ENCODE results near the gene TBCD.
"Not testable (repeated sequence)": the region's sequence is repeated elsewhere in the genome, so short reads cannot be mapped to it uniquely, and the experiment has no call there.

Gene TBCD

GRCh38 chr17:82974136-82974952, 222.5 kb downstream of the TBCD start:
- no peak for DNase-seq (ENCODE audit: low read depth)

DNA sequence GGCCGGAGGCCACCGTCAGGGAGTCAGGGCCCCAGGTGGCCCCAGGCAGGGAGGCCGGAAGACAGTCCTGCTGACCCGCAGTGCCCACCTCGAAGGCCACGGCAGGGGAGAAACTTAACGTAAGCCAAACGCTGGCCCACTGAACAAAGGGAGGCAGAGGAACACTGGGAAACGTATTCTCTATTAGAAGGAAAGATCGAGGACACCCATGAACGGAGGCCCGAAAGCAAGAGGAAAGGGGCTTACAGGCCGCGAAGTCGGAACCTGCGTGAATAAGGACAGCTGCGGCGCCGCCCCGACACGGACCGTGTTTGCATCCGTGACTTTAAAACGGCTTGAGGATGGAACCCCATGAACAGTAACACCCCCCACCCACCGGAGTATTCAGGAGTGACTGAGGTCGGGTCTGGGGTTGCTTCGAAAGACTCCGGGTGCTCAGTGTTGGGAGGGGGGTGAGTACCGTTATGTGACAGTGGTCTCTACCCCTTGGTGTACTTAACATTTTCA, 225.2 kb downstream of the TBCD start:
- DNase-seq (ENCODE audit: low read depth) = no peak

DNA sequence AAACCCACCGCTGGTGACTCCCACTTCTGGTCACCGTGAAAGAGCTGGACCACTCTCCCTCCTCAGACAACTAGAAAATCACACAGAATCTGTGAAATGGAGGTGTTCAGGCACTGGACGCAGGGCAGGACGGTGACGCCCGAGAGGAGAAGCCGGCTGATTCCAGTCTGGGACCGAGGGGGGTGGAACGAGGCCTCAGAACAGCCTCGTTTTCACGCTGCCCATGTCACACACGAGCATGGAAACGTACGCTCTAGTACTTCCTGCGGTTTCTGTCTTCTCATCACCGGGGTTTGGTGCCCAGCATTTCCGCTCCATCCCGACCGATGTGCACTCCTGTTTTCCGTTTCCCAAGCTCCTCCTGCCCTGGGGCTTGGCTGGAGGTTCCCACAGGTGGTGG, 225.7 kb downstream of the TBCD start:
- DNase-seq (ENCODE audit: low read depth) = no peak

GRCh38 chr17:82978765-82979349, 227.0 kb downstream of the TBCD start:
- no peak for DNase-seq (ENCODE audit: low read depth)

DNA sequence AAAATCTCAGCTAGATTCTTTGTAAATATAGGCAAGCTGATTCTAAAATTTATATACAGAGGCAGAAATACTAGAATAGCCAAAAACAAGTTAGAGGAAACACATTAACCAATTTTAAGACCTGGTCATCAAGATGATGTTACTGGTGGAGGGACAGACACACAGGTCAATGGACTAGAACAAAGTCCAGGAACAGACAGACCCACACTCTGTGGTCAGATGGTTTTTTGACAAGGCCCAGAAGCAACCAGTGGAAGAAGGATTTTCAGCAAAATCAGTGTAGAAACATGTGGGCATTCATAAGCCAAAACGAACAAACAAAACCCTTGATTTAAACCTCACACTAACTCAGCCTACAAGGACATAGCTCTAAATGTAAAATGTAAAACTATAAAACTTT, 227.9 kb downstream of the TBCD start:
- DNase-seq (ENCODE audit: low read depth) = no peak

DNA sequence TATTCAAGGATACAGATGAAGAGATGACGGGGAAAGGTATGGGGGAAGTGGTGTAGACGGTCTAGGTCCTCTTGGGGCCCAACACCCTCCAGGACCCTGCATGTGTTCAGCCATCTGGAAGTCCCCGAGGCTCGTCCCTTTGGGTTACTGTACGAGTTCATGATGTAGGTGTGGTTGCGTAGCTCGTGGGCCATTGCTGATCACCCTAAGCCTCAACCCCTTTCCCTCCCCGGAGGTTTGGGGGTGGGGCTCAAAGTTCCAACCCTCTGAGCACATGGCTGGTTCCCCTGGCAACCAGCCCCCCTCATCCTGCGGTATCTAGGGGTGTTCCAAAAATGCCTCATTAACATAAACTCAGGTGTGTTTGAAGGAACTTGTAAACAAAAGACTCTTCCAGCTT, 228.8 kb downstream of the TBCD start:
- no peak for DNase-seq (ENCODE audit: low read depth)

DNA sequence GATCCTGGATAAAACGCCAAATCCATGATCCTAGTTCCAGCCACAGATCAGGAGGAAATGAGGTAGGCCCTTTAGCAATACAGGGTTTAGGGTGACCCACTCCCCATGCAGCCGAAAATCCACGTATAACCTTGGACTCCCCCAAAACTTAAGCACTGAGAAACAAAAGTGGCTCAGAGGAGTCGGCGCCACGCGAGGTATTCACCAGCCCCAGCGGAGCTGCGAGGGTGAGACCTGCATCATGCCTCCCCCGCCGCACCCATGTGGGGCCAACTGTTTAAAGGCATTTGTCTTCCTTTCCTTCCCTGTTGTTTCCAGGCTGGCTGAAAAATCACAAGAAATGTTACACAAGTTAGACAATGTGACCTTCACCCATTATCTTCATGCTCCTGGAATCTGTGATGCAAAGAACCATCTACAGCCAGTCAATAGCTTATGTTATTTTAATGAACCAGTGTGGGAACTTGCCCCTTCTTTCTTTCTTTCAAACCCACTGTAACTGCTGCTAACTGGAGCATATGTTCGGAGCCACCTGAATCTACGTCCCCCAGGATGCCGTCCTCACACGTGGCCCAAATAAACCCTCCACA, 229.4 kb downstream of the TBCD start:
- DNase-seq (ENCODE audit: low read depth) = no peak

DNA sequence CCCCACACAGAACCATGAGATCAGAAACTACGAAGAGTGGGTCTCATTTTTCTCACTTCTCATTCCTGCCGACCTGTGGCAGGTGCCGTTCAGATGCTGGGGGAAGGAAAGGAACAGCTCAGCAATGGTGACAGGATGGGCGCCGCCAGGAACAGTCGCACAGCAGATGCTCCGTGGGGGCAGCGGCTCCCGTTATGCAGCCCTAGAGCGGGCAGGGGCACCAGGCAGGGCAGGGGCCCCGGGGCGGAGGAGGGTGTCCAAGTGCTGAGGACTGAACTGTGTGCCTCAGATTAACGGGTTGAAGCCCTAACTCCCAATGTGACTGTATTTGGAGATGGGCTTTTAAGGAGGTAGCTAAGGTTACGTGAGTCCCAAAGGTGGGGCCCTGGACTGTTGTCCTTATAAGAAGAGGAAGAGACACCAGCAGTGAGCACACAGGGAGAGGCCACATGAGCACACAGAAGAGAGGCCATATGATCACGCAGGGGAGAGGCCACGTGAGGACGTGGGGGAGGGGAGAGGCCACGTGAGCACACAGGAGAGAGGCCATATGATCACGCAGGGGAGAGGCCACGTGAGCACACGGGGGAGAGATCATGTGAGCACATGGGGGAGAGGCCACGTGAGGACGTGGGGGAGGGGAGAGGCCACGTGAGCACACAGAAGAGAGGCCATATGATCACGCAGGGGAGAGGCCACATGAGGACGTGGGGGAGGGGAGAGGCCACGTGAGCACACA, 231.8 kb downstream of the TBCD start:
- no peak for DNase-seq (ENCODE audit: low read depth)

- not testable (repeated sequence) for DNase-seq (ENCODE audit: low read depth)
These were observed 232.4 kb downstream of the TBCD start for GRCh38 chr17:82984249-82984617.

DNA sequence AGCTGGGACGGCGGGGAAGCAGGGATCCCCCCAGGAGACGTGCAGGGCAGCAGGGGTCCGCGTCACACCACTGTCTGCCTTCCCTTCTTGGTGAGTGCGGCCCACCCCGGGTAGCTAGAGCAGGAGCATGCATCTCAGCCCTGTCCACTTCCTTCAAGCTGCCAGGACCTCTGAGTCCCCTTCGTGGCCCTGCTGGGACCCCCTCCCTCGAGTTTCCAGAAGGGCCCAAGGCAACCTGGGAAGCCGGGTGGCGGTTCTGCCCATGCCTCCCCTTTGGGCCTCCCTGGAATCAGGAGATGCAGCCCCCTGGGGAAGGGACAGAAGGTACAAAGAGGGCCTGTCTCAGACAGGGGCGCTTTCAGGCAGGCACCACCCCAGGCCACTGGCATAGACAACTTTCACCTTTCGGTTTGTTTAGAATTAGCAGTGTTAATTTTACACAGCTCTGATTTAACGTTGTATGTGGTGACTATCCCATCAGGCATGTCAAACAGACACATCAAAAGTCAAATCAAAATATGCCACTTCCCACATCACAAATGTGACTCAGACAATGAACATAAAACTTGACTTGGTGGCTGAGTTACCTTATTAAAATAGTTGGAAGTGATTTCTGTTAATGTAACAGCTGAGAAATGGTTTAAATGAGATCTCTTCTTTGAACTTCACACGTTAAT, 233.0 kb downstream of the TBCD start:
- DNase-seq (ENCODE audit: low read depth) = no peak

- no peak for DNase-seq (ENCODE audit: low read depth)
These were observed 233.6 kb downstream of the TBCD start for GRCh38 chr17:82985428-82985805.

- peak; percentile 15 for DNase-seq (ENCODE audit: low read depth)
These were observed 234.1 kb downstream of the TBCD start for GRCh38 chr17:82985973-82986372.

- not testable (repeated sequence) for DNase-seq (ENCODE audit: low read depth)
These were observed 237.2 kb downstream of the TBCD start for GRCh38 chr17:82989051-82989450.

GRCh38 chr17:82989881-82990280, 238.0 kb downstream of the TBCD start:
- no peak for DNase-seq (ENCODE audit: low read depth)

DNA sequence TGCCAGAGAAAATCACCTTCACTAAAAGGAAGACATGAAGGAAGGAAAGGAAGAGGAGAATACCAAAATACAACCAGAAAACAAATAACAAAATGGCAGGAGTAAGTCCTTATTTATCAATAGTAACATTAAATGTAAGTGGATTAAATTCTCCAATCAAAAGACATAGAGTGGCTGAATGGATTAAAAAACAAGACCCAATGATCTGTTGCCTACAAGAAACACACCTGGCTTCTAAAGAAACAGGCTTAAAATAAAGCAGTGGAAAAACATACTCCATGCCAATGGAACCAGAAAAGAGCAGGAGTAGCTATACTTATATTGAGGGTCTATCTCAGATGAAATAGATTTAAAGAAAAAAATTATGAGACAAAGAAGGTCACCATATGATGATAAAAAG, 241.1 kb downstream of the TBCD start:
- DNase-seq (ENCODE audit: low read depth) = no peak
